AG10803 (cell line): ENCODE measurements around the gene PDZD11.
"Not testable (repeated sequence)": the region's sequence is repeated elsewhere in the genome, so short reads cannot be mapped to it uniquely, and the experiment has no call there.

Source experiments
- DNase-seq: peaks from one replicate; pipeline ENCODE4 v3.0.0; 2010; ENCODE audit warnings: low read depth
- H3K4me3 ChIP-seq: 2 replicates; pipeline ENCODE4 v1.5.1; 2011; ENCODE audit warnings: mild to moderate bottlenecking, low read length, control low read depth
- TF ChIP-seq, protein P1 (sequence below): conservative IDR thresholded peaks from 2 replicates; pipeline ENCODE4 v1.5.1; 2011; ENCODE audit warnings: mild to moderate bottlenecking, low read length, control low read depth, inconsistent platforms

PDZD11 gene

DNA sequence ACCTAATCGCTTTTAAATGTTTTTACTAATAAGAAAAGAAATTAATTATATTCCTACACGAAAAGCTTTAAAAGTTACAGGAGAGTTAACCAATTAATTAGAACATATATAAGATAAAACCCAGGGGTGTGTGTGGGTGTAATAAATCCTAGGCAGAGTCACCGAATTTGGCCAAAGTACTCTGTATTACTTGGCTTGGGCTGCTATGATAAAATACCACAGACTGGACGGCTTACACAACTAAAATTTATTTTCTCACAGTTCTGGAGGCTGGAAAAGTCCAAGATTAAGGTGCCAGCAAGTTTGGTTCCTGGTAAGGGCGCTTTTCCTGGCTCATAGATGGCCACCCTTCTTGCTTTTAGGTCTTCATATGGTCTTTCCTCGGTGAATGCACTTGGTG lies 44.8 kb downstream of the PDZD11 start:
- TF ChIP-seq, protein P1, sequence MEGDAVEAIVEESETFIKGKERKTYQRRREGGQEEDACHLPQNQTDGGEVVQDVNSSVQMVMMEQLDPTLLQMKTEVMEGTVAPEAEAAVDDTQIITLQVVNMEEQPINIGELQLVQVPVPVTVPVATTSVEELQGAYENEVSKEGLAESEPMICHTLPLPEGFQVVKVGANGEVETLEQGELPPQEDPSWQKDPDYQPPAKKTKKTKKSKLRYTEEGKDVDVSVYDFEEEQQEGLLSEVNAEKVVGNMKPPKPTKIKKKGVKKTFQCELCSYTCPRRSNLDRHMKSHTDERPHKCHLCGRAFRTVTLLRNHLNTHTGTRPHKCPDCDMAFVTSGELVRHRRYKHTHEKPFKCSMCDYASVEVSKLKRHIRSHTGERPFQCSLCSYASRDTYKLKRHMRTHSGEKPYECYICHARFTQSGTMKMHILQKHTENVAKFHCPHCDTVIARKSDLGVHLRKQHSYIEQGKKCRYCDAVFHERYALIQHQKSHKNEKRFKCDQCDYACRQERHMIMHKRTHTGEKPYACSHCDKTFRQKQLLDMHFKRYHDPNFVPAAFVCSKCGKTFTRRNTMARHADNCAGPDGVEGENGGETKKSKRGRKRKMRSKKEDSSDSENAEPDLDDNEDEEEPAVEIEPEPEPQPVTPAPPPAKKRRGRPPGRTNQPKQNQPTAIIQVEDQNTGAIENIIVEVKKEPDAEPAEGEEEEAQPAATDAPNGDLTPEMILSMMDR, result no peak

DNA sequence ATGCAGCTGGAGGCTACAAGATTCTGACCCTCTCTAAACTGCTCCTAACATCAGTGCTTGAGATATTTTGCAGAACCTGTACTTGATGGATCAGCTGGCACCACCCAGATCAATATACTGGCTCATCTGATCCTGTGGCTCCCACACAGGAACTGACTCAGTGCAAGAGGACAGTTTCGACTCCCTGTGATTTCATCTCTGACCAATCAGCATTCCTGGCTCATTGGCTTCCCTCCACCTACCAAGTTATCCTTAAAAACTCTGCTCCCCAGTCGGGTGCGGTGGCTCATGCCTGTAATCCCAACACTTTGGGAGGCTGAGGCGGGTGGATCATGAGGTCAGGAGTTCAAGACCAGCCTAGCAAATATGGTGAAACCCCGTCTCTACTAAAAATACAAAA lies 46.1 kb downstream of the PDZD11 start:
- H3K4me3 ChIP-seq, DNase-seq: not testable (repeated sequence)

More for the DNA sequence above, 44.8 kb downstream of the PDZD11 start:
- H3K4me3 ChIP-seq, result no peak overlapping the region
- no peak for DNase-seq

DNA sequence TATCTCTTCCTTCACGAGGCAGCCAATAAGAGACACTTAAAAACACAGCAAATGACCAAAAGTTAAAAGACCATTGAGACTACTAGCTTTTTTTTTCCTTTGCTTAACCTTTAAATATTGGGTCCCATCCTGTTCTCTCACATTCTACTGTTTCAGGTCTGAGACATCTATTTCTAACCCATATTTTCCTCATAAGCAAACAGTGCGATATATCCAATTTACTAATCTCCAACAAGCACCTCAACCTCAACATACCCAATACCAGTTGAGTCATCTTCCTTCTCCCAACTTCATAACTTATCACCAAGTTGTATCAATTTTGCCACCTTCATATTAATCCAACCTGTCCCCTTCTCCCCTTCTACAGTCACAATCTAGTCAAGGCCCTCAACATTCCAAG lies 48.2 kb downstream of the PDZD11 start:
- H3K4me3 ChIP-seq, result no peak overlapping the region
- no peak for DNase-seq
- TF ChIP-seq, protein P1, result no peak

DNA sequence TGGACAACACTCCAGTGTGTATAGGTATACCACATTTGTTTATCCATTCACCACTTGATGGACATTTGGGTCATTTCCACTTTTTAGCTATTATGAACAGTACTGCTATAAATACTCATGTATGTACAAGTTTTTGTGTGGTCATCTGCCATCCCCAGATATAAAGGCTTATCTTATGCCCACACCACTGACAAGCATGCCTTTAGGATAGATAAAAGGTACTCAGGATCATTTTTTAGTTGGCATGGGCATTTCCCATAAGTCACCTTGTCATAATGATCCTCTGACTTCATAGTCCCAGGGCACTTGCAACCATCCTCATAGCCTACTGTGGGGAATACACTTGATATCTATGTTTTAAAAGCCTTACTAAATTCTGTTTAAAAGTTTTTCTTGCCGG lies 49.0 kb downstream of the PDZD11 start:
- TF ChIP-seq, protein P1, result no peak
- no peak overlapping the region for H3K4me3 ChIP-seq
- no peak for DNase-seq
